SK-N-SH (cell line): Measurements from ENCODE around the gene RASA4B. TPM values are rescaled to one million over a fixed set of nuclear protein-coding genes. Genes with fewer than 3 reads are reported as not detected.

ENCODE experiments used
- CTCF ChIA-PET: fragments of 300-600, 350-600 bp; formaldehyde crosslinking; extraction: SDS; loops from one replicate; lab custom pipeline; 2021; lab: Yijun Ruan, JAX
- POLR2A ChIA-PET: fragments of 350-600 bp; sonication (Branson Sonifier 250); formaldehyde crosslinking; extraction: SDS; loops from one replicate; lab custom pipeline; 2020; ENCODE audit warnings: antibody characterized with exemption, inconsistent platforms; lab: Yijun Ruan, JAX
- DNase-seq: peaks from one replicate; pipeline ENCODE4 v3.0.0; 2012
- H2AFZ ChIP-seq: fragments of 200-600 bp; sonication (generic); 2 replicates; pipeline ENCODE4 v1.8.1; 2016; ENCODE audit warnings: antibody characterized with exemption, mild to moderate bottlenecking, low read depth
- H3F3A ChIP-seq: fragments of 200-600 bp; sonication (generic); replicated peaks from 2 replicates; pipeline ENCODE3; 2016; ENCODE audit warnings: antibody characterized with exemption, mild to moderate bottlenecking; ENCODE audit not compliant: insufficient read depth
- H3K27ac ChIP-seq, 2 experiments: fragments of 200-500 bp in 1 of 2; fragments of 200-600 bp in 1 of 2; sonication (Bioruptor generic) in 1 of 2; sonication (generic), shearing (Covaris generic) in 1 of 2; 2 replicates each; pipeline versions ENCODE4 v1.5.1 to v1.6.1; 2014 to 2016; ENCODE audit warnings: low read depth in 2 of 2, inconsistent platforms in 1 of 2, low read length in 1 of 2, mild to moderate bottlenecking in 1 of 2, mixed read lengths in 1 of 2
- H3K27me3 ChIP-seq: fragments of 200-600 bp; sonication (generic), shearing (Covaris generic); 2 replicates; pipeline ENCODE4 v1.6.1; 2016; ENCODE audit warnings: mixed run types; ENCODE audit not compliant: insufficient read depth
- H3K36me3 ChIP-seq, 2 experiments: fragments of 200-500 bp in 1 of 2; fragments of 200-600 bp in 1 of 2; sonication (Bioruptor generic) in 1 of 2; sonication (generic) in 1 of 2; replicated peaks in 1 of 2; 2 replicates each; pipeline versions ENCODE3 to v1.5.1; 2014 to 2016; ENCODE audit warnings: low read length in 1 of 2, mild to moderate bottlenecking in 1 of 2; ENCODE audit not compliant: insufficient read depth in 2 of 2, control insufficient read depth in 1 of 2
- H3K4me1 ChIP-seq, 2 experiments: fragments of 200-500 bp in 1 of 2; fragments of 200-600 bp in 1 of 2; sonication (Bioruptor generic) in 1 of 2; sonication (generic), shearing (Covaris generic) in 1 of 2; 2 replicates each; pipeline versions ENCODE4 v1.5.1 to v1.6.1; 2014 to 2016; ENCODE audit warnings: low read depth in 1 of 2, low read length in 1 of 2, mixed run types in 1 of 2; ENCODE audit not compliant: insufficient read depth in 2 of 2, control insufficient read depth in 1 of 2
- H3K4me2 ChIP-seq: fragments of 200-600 bp; sonication (generic), shearing (Covaris generic); 2 replicates; pipeline ENCODE4 v1.6.1; 2017; ENCODE audit warnings: mixed run types
- H3K4me3 ChIP-seq, 2 experiments: fragments of 200-500 bp in 1 of 2; fragments of 200-600 bp in 1 of 2; sonication (Bioruptor generic) in 1 of 2; sonication (generic), shearing (Covaris generic) in 1 of 2; 2 replicates each; pipeline versions ENCODE4 v1.5.1 to v1.8.1; 2014 to 2016; ENCODE audit warnings: low read depth in 2 of 2, inconsistent platforms in 1 of 2, low read length in 1 of 2, mild to moderate bottlenecking in 1 of 2, mixed read lengths in 1 of 2, moderate library complexity in 1 of 2
- H3K79me2 ChIP-seq: fragments of 200-600 bp; sonication (generic); 2 replicates; pipeline ENCODE4 v1.8.1; 2017; ENCODE audit warnings: mild to moderate bottlenecking; ENCODE audit not compliant: insufficient read depth
- H3K9ac ChIP-seq: fragments of 200-600 bp; sonication (generic); 2 replicates; pipeline ENCODE4 v1.6.1; 2017; ENCODE audit warnings: mixed run types
- H3K9me2 ChIP-seq: fragments of 200-600 bp; sonication (generic); 2 replicates; pipeline ENCODE4 v1.6.1; 2017; ENCODE audit warnings: mixed run types
- H3K9me3 ChIP-seq: fragments of 200-600 bp; sonication (generic); 2 replicates; pipeline ENCODE4 v1.6.1; 2017; ENCODE audit warnings: mixed run types, mild to moderate bottlenecking, moderate library complexity
- H4K20me1 ChIP-seq: fragments of 200-600 bp; sonication (generic); 2 replicates; pipeline ENCODE4 v1.6.1; 2017; ENCODE audit warnings: mild to moderate bottlenecking, mixed run types; ENCODE audit not compliant: insufficient read depth
- CHD2 ChIP-seq: fragments of 150-350 bp; IDR thresholded peaks from 2 replicates; pipeline ENCODE4 v1.6.1; 2018; ENCODE audit warnings: low read length; ENCODE audit not compliant: partially characterized antibody
- EP300 ChIP-seq, 2 experiments: IDR thresholded peaks; 2 replicates each; pipeline versions ENCODE4 v1.4.0 to v1.6.1; 2012; ENCODE audit warnings: borderline replicate concordance in 1 of 2, low read depth in 1 of 2, low read length in 1 of 2
- FOSL2 ChIP-seq: IDR thresholded peaks from 2 replicates; pipeline ENCODE4 v1.4.0; 2012; ENCODE audit warnings: low read depth, mild to moderate bottlenecking, moderate library complexity, borderline replicate concordance
- FOXM1 ChIP-seq: IDR thresholded peaks from 2 replicates; pipeline ENCODE4 v1.4.0; 2012; ENCODE audit warnings: low read depth, mild to moderate bottlenecking
- GABPA ChIP-seq: IDR thresholded peaks from 2 replicates; pipeline ENCODE4 v1.4.0; 2012; ENCODE audit warnings: low read depth, mild to moderate bottlenecking
- MEF2A ChIP-seq: IDR thresholded peaks from 2 replicates; pipeline ENCODE4 v1.4.0; 2012; ENCODE audit warnings: low read depth, borderline replicate concordance
- MXI1 ChIP-seq: IDR thresholded peaks from 2 replicates; pipeline ENCODE4 v1.6.1; 2012; ENCODE audit warnings: mild to moderate bottlenecking, low read depth, low read length, improper control_type of control experiment
- NFIC ChIP-seq: IDR thresholded peaks from 2 replicates; pipeline ENCODE4 v1.4.0; 2012; ENCODE audit warnings: borderline replicate concordance
- POLR2AphosphoS5 ChIP-seq: IDR thresholded peaks from 2 replicates; pipeline ENCODE4 v1.6.1; 2012; ENCODE audit warnings: low read depth, low read length
- RFX5 ChIP-seq: IDR thresholded peaks from 2 replicates; pipeline ENCODE4 v1.6.1; 2012; ENCODE audit warnings: mild to moderate bottlenecking, improper control_type of control experiment, low read length
- RXRA ChIP-seq: IDR thresholded peaks from 2 replicates; pipeline ENCODE4 v1.4.0; 2012; ENCODE audit warnings: low read depth, mild to moderate bottlenecking, borderline replicate concordance
- SIN3A ChIP-seq: IDR thresholded peaks from 2 replicates; pipeline ENCODE4 v1.6.1; 2012; ENCODE audit warnings: low read depth, mild to moderate bottlenecking, low read length, moderate library complexity, borderline replicate concordance
- TAF1 ChIP-seq: IDR thresholded peaks from 2 replicates; pipeline ENCODE4 v1.6.1; 2012; ENCODE audit warnings: low read depth, mild to moderate bottlenecking, low read length, moderate library complexity, borderline replicate concordance
- TCF12 ChIP-seq: IDR thresholded peaks from 2 replicates; pipeline ENCODE4 v1.4.0; 2012
- TEAD4 ChIP-seq: IDR thresholded peaks from 2 replicates; pipeline ENCODE4 v1.4.0; 2012; ENCODE audit warnings: mild to moderate bottlenecking, borderline replicate concordance; ENCODE audit not compliant: insufficient read depth
- whole genome bisulfite sequencing: methylation state at CpG from one replicate; pipeline ENCODE4 v1.1.6; 2017; ENCODE audit warnings: low lambda C conversion rate; 5-methylcytosine and 5-hydroxymethylcytosine counted together
- polyA plus RNA-seq, 3 experiments: library from polyadenylated mRNA; depleted of rRNA; stranded (reverse); fragments of >200 nt; gene quantifications; 2 replicates each; pipeline ENCODE4 v1.2.3, GENCODE V29; 2012
- TF ChIP-seq, protein P1 (sequence below): IDR thresholded peaks from 2 replicates; pipeline ENCODE4 v1.4.0; 2012; ENCODE audit warnings: low read depth
- TF ChIP-seq, protein P2 (sequence below): IDR thresholded peaks from 2 replicates; pipeline ENCODE4 v1.6.1; 2012; ENCODE audit warnings: mild to moderate bottlenecking, low read depth, low read length, moderate library complexity
- TF ChIP-seq, protein P3 (sequence below): fragments of 150-350 bp; IDR thresholded peaks from 2 replicates; pipeline ENCODE4 v1.6.1; 2016; ENCODE audit warnings: mild to moderate bottlenecking, low read depth, low read length
- TF ChIP-seq, protein P4 (sequence below): IDR thresholded peaks from 2 replicates; pipeline ENCODE4 v1.4.0; 2012; ENCODE audit warnings: low read depth, borderline replicate concordance

Gene RASA4B
- polyA plus RNA-seq, 1 of the 3 experiments (the other 2 are of a cell fraction) = 19.5 TPM

DNA sequence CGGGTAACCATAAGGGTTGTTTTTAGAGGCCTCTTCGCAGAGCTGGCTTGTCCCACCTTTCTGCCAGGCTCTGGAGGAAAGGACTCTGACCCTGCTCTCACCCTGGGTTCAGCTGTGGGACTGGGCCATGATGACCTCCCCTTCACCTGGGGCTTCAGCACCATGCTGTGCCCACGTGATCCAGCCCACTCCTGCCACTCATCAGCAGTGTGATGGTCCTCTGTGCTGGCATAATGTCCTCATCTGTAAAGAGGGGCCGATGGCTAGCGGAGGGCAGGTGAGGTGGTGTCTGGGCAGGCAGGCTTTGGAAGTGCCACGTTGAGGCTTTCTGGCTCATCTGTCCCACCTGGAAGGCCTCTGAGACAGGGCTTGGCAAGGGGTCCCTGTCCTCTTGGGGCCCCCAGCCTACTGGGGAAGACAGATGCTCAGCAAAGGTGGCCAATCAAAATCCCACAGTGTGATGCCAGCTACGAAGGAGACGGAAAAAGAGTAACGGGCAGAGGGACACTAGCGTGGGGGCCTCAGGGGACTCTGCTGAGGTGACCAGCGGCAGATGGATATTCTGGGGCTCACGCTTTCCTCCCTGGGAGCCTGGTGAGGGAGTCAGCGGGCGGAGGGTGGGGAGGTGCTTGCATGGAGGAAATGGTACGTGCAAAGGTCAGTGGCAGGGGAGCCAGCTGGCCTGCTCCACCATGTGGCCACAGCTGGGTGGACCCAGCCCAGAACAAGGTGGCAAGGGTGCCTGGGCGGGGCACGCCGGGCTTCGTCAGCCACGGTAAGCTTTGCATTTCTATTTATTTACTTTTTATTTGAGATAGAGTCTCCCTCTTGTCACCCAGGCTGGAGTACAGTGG lies 47.4 kb downstream of the RASA4B start:
- no peak for DNase-seq
- Histone ChIP-seq H2AFZ (no peak overlapping the region), H3F3A (peaks cover 10% of the 10 kb centered on the region), H3K4me1 (peaks cover 5 to 7% of the 10 kb centered on the region in 2 experiments; a peak in 2 of 4 replicates), H3K79me2 (peaks cover 11% of the 10 kb centered on the region), H3K4me2 (no peak overlapping the region), H3K27me3 (no peaks in the 10 kb centered on the region), H3K9me2 (no peaks in the 10 kb centered on the region), H3K9me3 (no peaks in the 10 kb centered on the region), H4K20me1 (peaks cover 4% of the 10 kb centered on the region; the same call in 1 of the 2 replicates), H3K9ac (no peak overlapping the region), H3K27ac (no peak overlapping the region), H3K4me3 (no peak overlapping the region), H3K36me3 (peaks cover 33 to 56% of the 10 kb centered on the region in 2 experiments)
- POLR2A ChIA-PET = interaction anchor here (0.7 kb wide), 1 partner anchor 184 kb away, joined by 3 read pairs; the partner anchor contains the start of gene SH2B2
- 87% methylated on average over 16 of the region's 20 CpGs for WGBS
- CTCF ChIA-PET = interaction anchor here (0.6 to 1.4 kb wide), 3 partner anchors 65 to 782 kb away, joined by 3 to 6 read pairs (median 5); no protein-coding TSS in a partner anchor
- no peak for TF ChIP-seq RXRA
- TF ChIP-seq FOSL2 = no peak
- TF ChIP-seq TCF12 = no peak
- TF ChIP-seq RFX5 = no peak
- TF ChIP-seq EP300 (IDR thresholded peaks at IDR 0.05; ENCODE audit: borderline replicate concordance in 1 of 2, low read depth in 1 of 2, low read length in 1 of 2) = no peak
- TF ChIP-seq MXI1 = no peak
- TF ChIP-seq SIN3A = no peak
- TF ChIP-seq TEAD4 = no peak
- TF ChIP-seq TAF1 = no peak
- TF ChIP-seq MEF2A = no peak
- no peak for TF ChIP-seq FOXM1
- TF ChIP-seq GABPA = no peak
- TF ChIP-seq, protein P1, sequence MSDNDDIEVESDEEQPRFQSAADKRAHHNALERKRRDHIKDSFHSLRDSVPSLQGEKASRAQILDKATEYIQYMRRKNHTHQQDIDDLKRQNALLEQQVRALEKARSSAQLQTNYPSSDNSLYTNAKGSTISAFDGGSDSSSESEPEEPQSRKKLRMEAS = no peak
- TF ChIP-seq, protein P2, sequence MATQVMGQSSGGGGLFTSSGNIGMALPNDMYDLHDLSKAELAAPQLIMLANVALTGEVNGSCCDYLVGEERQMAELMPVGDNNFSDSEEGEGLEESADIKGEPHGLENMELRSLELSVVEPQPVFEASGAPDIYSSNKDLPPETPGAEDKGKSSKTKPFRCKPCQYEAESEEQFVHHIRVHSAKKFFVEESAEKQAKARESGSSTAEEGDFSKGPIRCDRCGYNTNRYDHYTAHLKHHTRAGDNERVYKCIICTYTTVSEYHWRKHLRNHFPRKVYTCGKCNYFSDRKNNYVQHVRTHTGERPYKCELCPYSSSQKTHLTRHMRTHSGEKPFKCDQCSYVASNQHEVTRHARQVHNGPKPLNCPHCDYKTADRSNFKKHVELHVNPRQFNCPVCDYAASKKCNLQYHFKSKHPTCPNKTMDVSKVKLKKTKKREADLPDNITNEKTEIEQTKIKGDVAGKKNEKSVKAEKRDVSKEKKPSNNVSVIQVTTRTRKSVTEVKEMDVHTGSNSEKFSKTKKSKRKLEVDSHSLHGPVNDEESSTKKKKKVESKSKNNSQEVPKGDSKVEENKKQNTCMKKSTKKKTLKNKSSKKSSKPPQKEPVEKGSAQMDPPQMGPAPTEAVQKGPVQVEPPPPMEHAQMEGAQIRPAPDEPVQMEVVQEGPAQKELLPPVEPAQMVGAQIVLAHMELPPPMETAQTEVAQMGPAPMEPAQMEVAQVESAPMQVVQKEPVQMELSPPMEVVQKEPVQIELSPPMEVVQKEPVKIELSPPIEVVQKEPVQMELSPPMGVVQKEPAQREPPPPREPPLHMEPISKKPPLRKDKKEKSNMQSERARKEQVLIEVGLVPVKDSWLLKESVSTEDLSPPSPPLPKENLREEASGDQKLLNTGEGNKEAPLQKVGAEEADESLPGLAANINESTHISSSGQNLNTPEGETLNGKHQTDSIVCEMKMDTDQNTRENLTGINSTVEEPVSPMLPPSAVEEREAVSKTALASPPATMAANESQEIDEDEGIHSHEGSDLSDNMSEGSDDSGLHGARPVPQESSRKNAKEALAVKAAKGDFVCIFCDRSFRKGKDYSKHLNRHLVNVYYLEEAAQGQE = no peak
- TF ChIP-seq POLR2AphosphoS5 = no peak
- TF ChIP-seq NFIC = no peak
- no peak for TF ChIP-seq CHD2
- TF ChIP-seq, protein P3, sequence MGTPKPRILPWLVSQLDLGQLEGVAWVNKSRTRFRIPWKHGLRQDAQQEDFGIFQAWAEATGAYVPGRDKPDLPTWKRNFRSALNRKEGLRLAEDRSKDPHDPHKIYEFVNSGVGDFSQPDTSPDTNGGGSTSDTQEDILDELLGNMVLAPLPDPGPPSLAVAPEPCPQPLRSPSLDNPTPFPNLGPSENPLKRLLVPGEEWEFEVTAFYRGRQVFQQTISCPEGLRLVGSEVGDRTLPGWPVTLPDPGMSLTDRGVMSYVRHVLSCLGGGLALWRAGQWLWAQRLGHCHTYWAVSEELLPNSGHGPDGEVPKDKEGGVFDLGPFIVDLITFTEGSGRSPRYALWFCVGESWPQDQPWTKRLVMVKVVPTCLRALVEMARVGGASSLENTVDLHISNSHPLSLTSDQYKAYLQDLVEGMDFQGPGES = no peak
- TF ChIP-seq, protein P4, sequence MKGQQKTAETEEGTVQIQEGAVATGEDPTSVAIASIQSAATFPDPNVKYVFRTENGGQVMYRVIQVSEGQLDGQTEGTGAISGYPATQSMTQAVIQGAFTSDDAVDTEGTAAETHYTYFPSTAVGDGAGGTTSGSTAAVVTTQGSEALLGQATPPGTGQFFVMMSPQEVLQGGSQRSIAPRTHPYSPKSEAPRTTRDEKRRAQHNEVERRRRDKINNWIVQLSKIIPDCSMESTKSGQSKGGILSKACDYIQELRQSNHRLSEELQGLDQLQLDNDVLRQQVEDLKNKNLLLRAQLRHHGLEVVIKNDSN = no peak
